ENCODE measurements around the gene ADAD1.

The ADAD1 gene

GRCh38 chr4:122334828-122335227 is 44.0 kb upstream of the ADAD1 start:
- Histone ChIP-seq H3K9me2 (replicated peaks; ENCODE audit: low read depth, low read length) (no peaks in the 10 kb centered on the region), H3K79me2 (ENCODE audit: insufficient read depth, low read length) (no peaks in the 10 kb centered on the region), H3K4me2 (ENCODE audit: low read depth, low read length, poor library complexity, severe bottlenecking) (no peak overlapping the region), H4K20me1 (ENCODE audit: insufficient read depth, low read length, poor library complexity, severe bottlenecking) (no peaks in the 10 kb centered on the region), H3K9ac (ENCODE audit: low read depth, low read length, poor library complexity, severe bottlenecking) (no peak overlapping the region), H3K4me1 (ENCODE audit: insufficient read depth, low read length, poor library complexity, severe bottlenecking) (no peaks in the 10 kb centered on the region), H3K36me3 (ENCODE audit: insufficient read depth, low read length) (peaks cover 36% of the 10 kb centered on the region), H3K4me3 (ENCODE audit: low read length, poor library complexity, severe bottlenecking) (no peak overlapping the region), H3K27me3 (ENCODE audit: insufficient read depth, low read length, poor library complexity, severe bottlenecking) (no peaks in the 10 kb centered on the region), H3F3A (ENCODE audit: low read depth) (no peaks in the 10 kb centered on the region), H2AFZ (ENCODE audit: low read length) (no peak overlapping the region), H3K9me3 (ENCODE audit: insufficient read depth, low read depth, low read length) (no peaks in the 10 kb centered on the region)
- no peak for TF ChIP-seq EZH2phosphoT487 (IDR thresholded peaks at IDR 0.05; ENCODE audit: borderline replicate concordance)
- TF ChIP-seq CTCF (conservative IDR thresholded peaks at IDR 0.05; ENCODE audit: low read length): no peak

GRCh38 chr4:122341886-122342285 is 36.9 kb upstream of the ADAD1 start:
- Histone ChIP-seq H3K9me3 (ENCODE audit: insufficient read depth, low read depth, low read length) (no peaks in the 10 kb centered on the region), H3K9ac (ENCODE audit: low read depth, low read length, poor library complexity, severe bottlenecking) (no peak overlapping the region), H3K9me2 (replicated peaks; ENCODE audit: low read depth, low read length) (no peaks in the 10 kb centered on the region), H2AFZ (ENCODE audit: low read length) (no peak overlapping the region), H3K4me3 (ENCODE audit: low read length, poor library complexity, severe bottlenecking) (no peak overlapping the region), H3K4me1 (ENCODE audit: insufficient read depth, low read length, poor library complexity, severe bottlenecking) (no peaks in the 10 kb centered on the region), H3K79me2 (ENCODE audit: insufficient read depth, low read length) (no peaks in the 10 kb centered on the region), H3K27me3 (ENCODE audit: insufficient read depth, low read length, poor library complexity, severe bottlenecking) (no peaks in the 10 kb centered on the region), H4K20me1 (ENCODE audit: insufficient read depth, low read length, poor library complexity, severe bottlenecking) (no peaks in the 10 kb centered on the region), H3F3A (ENCODE audit: low read depth) (no peaks in the 10 kb centered on the region), H3K36me3 (ENCODE audit: insufficient read depth, low read length) (no peaks in the 10 kb centered on the region; the same call in 1 of the 2 replicates), H3K4me2 (ENCODE audit: low read depth, low read length, poor library complexity, severe bottlenecking) (no peak overlapping the region)
- TF ChIP-seq EZH2phosphoT487 (IDR thresholded peaks at IDR 0.05; ENCODE audit: borderline replicate concordance) (no peak), CTCF (conservative IDR thresholded peaks at IDR 0.05; ENCODE audit: low read length) (no peak)

GRCh38 chr4:122346036-122346435 is 32.8 kb upstream of the ADAD1 start:
- TF ChIP-seq CTCF (conservative IDR thresholded peaks at IDR 0.05; ENCODE audit: low read length): no peak
- TF ChIP-seq EZH2phosphoT487 (IDR thresholded peaks at IDR 0.05; ENCODE audit: borderline replicate concordance): no peak
- H3K9me2 ChIP-seq (replicated peaks; ENCODE audit: low read depth, low read length): no peaks in the 10 kb centered on the region
- H3K9me3 ChIP-seq (ENCODE audit: insufficient read depth, low read depth, low read length): no peaks in the 10 kb centered on the region
- H3F3A ChIP-seq (ENCODE audit: low read depth): no peaks in the 10 kb centered on the region
- no peak overlapping the region for H3K4me2 ChIP-seq (ENCODE audit: low read depth, low read length, poor library complexity, severe bottlenecking)
- H3K9ac ChIP-seq (ENCODE audit: low read depth, low read length, poor library complexity, severe bottlenecking): no peak overlapping the region
- peaks cover 18% of the 10 kb centered on the region; the same call in 1 of the 2 replicates for H3K36me3 ChIP-seq (ENCODE audit: insufficient read depth, low read length)
- H3K4me3 ChIP-seq (ENCODE audit: low read length, poor library complexity, severe bottlenecking): no peak overlapping the region
- no peaks in the 10 kb centered on the region for H3K27me3 ChIP-seq (ENCODE audit: insufficient read depth, low read length, poor library complexity, severe bottlenecking)
- H2AFZ ChIP-seq (ENCODE audit: low read length): no peak overlapping the region
- H3K79me2 ChIP-seq (ENCODE audit: insufficient read depth, low read length): no peaks in the 10 kb centered on the region
- no peaks in the 10 kb centered on the region for H3K4me1 ChIP-seq (ENCODE audit: insufficient read depth, low read length, poor library complexity, severe bottlenecking)
- H4K20me1 ChIP-seq (ENCODE audit: insufficient read depth, low read length, poor library complexity, severe bottlenecking): no peaks in the 10 kb centered on the region

Data from Loucy (cell line).